ENCODE results near the gene PKDREJ. TPM values are rescaled to one million over a fixed set of nuclear protein-coding genes. Genes with fewer than 3 reads are reported as not detected.

PKDREJ gene
- total RNA-seq, 4 donors from 2014 or later = 0.10 to 0.21 (median 0.11) TPM; not detected in 1

GRCh38 chr22:46296257-46297150, 33.4 kb upstream of the PKDREJ start, which contains the start of gene GTSE1:
Gene GTSE1 (plus strand): TSS chr22:46296870. CDS start chr22:46297401, 531 bp downstream.
- Histone ChIP-seq H3K27me3 (no peaks in the 10 kb centered on the region), H3K4me3 (replicated peaks in 1 of 3) (peak within 1 kb of the TSS; percentile 11 to 64 (median 55)), H3K36me3 (peaks cover 6 to 7% of the 10 kb centered on the region in 2 donors), H3K4me1 (peaks cover 14 to 17% of the 10 kb centered on the region in 2 donors), H3K9me3 (no peaks in the 10 kb centered on the region), H3K27ac (peak within 1 kb of the TSS; percentile 84 to 86 (median 85))
- intact Hi-C loops (cut with DNase I) = no loop called here
- peak in 1 of 2 donors; percentile 67 for TF ChIP-seq POLR2A (IDR thresholded peaks at IDR 0.05)
- TF ChIP-seq CTCF (IDR thresholded peaks at IDR 0.05) = peak in 1 of 6 experiments; percentile 38
- peak; percentile 98 to 99 for DNase-seq
- WGBS, 2 donors = 2 to 3% methylated on average over 5 to 6 of the region's 76 CpGs

DNA sequence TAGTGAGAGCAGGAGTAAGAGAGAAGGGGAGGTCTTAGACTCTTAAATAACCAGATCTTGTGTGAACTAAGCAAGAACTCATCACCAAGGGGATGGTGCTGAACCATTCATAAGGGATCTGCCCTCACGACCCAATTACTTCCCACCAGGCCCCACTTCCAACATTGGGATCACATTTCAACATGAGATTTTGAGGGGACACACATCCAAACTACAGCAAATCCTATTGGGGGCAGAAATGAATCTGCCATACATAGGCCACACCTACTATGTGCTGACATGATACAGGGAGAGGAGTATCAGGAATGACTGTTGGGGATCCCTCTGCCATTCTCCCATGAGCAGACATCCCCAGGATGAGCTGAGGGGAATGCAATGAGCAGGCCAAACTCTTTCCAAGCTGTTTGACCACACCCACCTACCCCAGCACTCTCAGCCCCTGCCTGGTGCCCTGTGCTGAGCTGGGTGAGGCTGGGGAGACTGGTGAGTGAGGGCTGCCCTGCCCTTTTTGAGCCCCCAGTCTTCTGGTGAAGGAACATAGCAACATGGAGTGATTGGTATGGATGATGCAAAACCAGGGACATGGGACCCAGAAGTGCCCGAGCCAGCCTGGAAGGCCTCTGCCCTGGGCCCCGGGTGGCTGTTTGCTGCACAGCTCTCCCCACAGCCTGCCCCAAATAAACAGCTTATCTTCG, 32.3 kb upstream of the PKDREJ start:
- Histone ChIP-seq H3K9me3 (no peaks in the 10 kb centered on the region), H3K27ac (peak overlapping the region in 1 of 3 donors; percentile 86), H3K4me1 (peaks cover 14 to 17% of the 10 kb centered on the region in 2 donors), H3K36me3 (peaks cover 6 to 7% of the 10 kb centered on the region in 2 donors), H3K27me3 (no peaks in the 10 kb centered on the region), H3K4me3 (replicated peaks in 1 of 3) (no peak overlapping the region)
- intact Hi-C loops (cut with DNase I) = no loop called here
- 63 to 69% methylated on average over 4 of the region's 4 CpGs for WGBS, 2 donors
- TF ChIP-seq POLR2A (IDR thresholded peaks at IDR 0.05) (no peak), CTCF (IDR thresholded peaks at IDR 0.05) (no peak)
- DNase-seq = no peak

- DNase-seq = no peak
- Histone ChIP-seq H3K4me3 (replicated peaks in 1 of 3) (no peak overlapping the region), H3K9me3 (no peaks in the 10 kb centered on the region), H3K36me3 (peaks cover 6 to 10% of the 10 kb centered on the region in 2 donors), H3K4me1 (peaks cover 14 to 17% of the 10 kb centered on the region in 2 donors), H3K27me3 (no peaks in the 10 kb centered on the region), H3K27ac (no peak overlapping the region)
- WGBS, 2 donors = 92 to 100% methylated on average over 2 of the region's 2 CpGs
- intact Hi-C loops (cut with DNase I) = no loop called here
- TF ChIP-seq CTCF (IDR thresholded peaks at IDR 0.05) = no peak
- no peak for TF ChIP-seq POLR2A (IDR thresholded peaks at IDR 0.05)
These were observed 31.6 kb upstream of the PKDREJ start for GRCh38 chr22:46294784-46295183.

DNA sequence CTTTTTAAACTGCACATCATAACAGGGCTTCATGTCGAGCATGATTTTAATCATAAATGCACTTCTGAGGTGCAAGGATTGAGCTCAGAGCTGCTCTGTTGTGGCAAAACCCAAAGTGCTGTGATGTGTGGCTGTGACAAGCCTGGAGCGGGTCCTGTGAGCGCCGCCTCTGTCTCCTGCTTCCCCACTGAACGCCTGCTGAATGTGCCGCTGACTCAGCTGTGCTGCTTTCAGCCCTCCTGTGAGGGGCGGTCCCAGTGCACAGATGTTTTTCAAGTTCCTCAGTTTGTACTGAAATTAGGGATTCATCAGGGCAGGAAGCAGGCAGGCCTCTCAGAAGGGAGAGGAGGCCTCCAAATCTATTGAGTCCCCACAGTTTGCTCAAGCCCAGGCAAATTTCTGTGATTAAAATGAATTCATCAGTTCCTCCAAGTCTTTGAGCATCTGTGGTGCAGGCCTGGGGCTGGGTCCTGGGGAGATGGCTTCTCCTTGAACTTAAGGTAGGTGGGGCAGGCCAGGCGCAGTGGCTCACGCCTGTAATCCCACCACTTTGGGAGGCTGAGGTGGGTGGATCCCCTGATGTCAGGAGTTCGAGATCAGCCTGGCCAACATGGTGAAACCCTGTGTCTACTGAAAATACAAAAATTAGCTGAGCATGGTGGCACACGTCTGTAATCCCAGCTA, 30.6 kb upstream of the PKDREJ start:
- DNase-seq = no peak
- Histone ChIP-seq H3K27ac (no peak overlapping the region), H3K9me3 (no peaks in the 10 kb centered on the region), H3K27me3 (no peaks in the 10 kb centered on the region), H3K4me3 (replicated peaks in 1 of 3) (no peak overlapping the region), H3K36me3 (peaks cover 6 to 13% of the 10 kb centered on the region in 2 donors), H3K4me1 (peaks cover 14 to 17% of the 10 kb centered on the region in 2 donors)
- intact Hi-C loops (cut with DNase I) = no loop called here
- TF ChIP-seq POLR2A (IDR thresholded peaks at IDR 0.05) (no peak), CTCF (IDR thresholded peaks at IDR 0.05) (no peak)
- 82 to 89% methylated on average over 9 to 10 of the region's 11 CpGs for WGBS, 2 donors

All from thyroid gland (tissue), 4 donors.